Neural cell (in vitro differentiated cells): Measurements from ENCODE around the gene WWC1.

Experiments
- CTCF ChIP-seq: fragments of 450-650 bp; IDR thresholded peaks from 2 replicates; pipeline ENCODE4 v1.5.1; 2014; ENCODE audit warnings: antibody characterized with exemption, mild to moderate bottlenecking, moderate library complexity; ENCODE audit not compliant: poor library complexity, severe bottlenecking
- EP300 ChIP-seq: fragments of 450-650 bp; conservative IDR thresholded peaks from 2 replicates; pipeline ENCODE4 v1.6.1; 2014; ENCODE audit warnings: antibody characterized with exemption, mild to moderate bottlenecking, moderate library complexity; ENCODE audit not compliant: poor library complexity, severe bottlenecking
- EZH2 ChIP-seq: fragments of 200-600, 300-800 bp; shearing (Covaris generic), sonication (generic); IDR thresholded peaks from 2 replicates; pipeline ENCODE4 v1.6.1; 2014; ENCODE audit warnings: antibody characterized with exemption, low read length, borderline replicate concordance, mild to moderate bottlenecking; ENCODE audit not compliant: insufficient read depth, poor library complexity, severe bottlenecking
- POLR2AphosphoS5 ChIP-seq: IDR thresholded peaks from 2 replicates; pipeline ENCODE4 v1.6.1; 2012
- TAF1 ChIP-seq: IDR thresholded peaks from 2 replicates; pipeline ENCODE4 v1.6.1; 2012; ENCODE audit warnings: low read depth

GRCh38 chr5:168282120-168282519 is 9.3 kb upstream of the WWC1 start:
- TF ChIP-seq POLR2AphosphoS5 (no peak), EZH2 (no peak), CTCF (no peak), TAF1 (no peak), EP300 (no peak)
